ENCODE results near the gene NR5A1. TPM values are rescaled to one million over a fixed set of nuclear protein-coding genes. Genes with fewer than 3 reads are reported as not detected.

Gene NR5A1
- total and polyA plus RNA-seq, 2 of the 13 experiments (the other 11 are each of a cell fraction or from before 2014, with no cell fraction given), result 28.9 to 44.7 TPM

DNA sequence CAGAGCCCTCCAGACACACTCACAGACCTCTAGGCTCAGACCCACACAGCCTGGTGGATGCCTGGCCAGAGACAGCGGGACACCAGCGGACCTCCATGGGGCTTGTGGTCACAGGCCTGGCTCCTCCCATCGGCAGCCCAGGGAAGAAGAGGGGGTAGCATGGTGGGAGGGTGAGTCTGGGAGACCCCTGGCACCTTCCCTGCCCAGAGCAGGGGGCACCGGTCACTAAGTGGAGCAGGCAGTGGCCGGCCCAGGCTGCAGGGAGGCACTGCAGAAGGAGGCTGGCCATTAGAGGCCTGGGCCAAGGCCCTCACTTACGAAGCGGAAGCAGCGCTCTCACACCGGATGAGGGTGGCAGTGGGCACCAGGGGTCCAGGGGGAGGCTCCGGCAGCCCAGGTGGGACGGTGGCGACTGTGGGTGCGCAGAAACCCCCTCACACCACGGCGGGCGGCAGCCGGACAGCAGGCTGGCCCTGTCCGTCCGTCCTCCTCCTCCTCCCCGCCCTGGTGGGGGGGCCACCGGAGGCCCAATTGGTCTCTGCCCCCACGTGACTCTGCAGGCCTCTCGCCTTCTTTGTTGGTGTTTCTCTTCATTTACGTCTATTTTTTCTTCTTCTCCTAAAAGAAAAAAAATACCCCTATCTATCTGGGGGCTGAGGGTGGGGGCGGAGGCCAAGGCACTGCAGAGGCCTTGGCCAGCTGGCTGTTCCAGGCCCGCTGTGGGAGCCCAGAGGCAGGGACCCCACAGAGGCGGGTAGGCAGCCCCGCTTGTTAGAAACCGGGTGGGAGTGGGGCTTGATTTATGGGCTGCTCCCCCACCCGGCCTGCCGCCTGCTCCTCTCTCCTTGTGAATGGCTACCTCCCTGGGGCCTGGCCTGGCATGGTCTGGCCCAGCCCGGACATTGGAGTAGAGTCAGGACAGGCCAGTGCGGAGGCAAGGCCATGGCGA, at the start of gene NR5A1 (continued):
- 0 out of 2 replicates have a peak, but pooled peaks have one; percentile 7 for TF ChIP-seq PPARG (CRISPR knock-in tag; conservative IDR thresholded peaks at IDR 0.05)
- TF ChIP-seq NFYB (CRISPR knock-in tag; IDR thresholded peaks at IDR 0.05), result peak; percentile 66; the same call in 1 of the 2 replicates
- TF ChIP-seq, protein P1, sequence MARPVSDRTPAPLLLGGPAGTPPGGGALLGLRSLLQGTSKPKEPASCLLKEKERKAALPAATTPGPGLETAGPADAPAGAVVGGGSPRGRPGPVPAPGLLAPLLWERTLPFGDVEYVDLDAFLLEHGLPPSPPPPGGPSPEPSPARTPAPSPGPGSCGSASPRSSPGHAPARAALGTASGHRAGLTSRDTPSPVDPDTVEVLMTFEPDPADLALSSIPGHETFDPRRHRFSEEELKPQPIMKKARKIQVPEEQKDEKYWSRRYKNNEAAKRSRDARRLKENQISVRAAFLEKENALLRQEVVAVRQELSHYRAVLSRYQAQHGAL (CRISPR knock-in tag; IDR thresholded peaks at IDR 0.05; ENCODE audit: not compliant biosample characterization), result peak; percentile 17
- TF ChIP-seq ZNF782 (CRISPR knock-in tag; IDR thresholded peaks at IDR 0.05; ENCODE audit: borderline replicate concordance), result peak; percentile 32; the same call in 1 of the 2 replicates
- 0 out of 2 replicates have a peak, but pooled peaks have one; percentile 29 for TF ChIP-seq ZNF33B (CRISPR knock-in tag; IDR thresholded peaks at IDR 0.05)
- TF ChIP-seq, protein P2, sequence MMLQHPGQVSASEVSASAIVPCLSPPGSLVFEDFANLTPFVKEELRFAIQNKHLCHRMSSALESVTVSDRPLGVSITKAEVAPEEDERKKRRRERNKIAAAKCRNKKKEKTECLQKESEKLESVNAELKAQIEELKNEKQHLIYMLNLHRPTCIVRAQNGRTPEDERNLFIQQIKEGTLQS (CRISPR knock-in tag; IDR thresholded peaks at IDR 0.05), result no peak
- 0 out of 2 replicates have a peak, but pooled peaks have one; percentile 65 for TF ChIP-seq ARNT2 (CRISPR knock-in tag; IDR thresholded peaks at IDR 0.05; ENCODE audit: low read depth)
- 0 out of 2 replicates have a peak, but pooled peaks have one; percentile 34 for TF ChIP-seq ZFP36L2 (CRISPR knock-in tag; IDR thresholded peaks at IDR 0.05)
- TF ChIP-seq FOXA3 (CRISPR knock-in tag; IDR thresholded peaks at IDR 0.05), result peak; percentile 13; the same call in 1 of the 2 replicates
- TF ChIP-seq ARHGAP35 (CRISPR knock-in tag; IDR thresholded peaks at IDR 0.05; ENCODE audit: borderline replicate concordance), result peak; percentile 58; the same call in 1 of the 2 replicates
- TF ChIP-seq ZNF350 (CRISPR knock-in tag; IDR thresholded peaks at IDR 0.05; ENCODE audit: borderline replicate concordance, low read depth), result 0 out of 2 replicates have a peak, but pooled peaks have one; percentile 31
- TF ChIP-seq, protein P3, sequence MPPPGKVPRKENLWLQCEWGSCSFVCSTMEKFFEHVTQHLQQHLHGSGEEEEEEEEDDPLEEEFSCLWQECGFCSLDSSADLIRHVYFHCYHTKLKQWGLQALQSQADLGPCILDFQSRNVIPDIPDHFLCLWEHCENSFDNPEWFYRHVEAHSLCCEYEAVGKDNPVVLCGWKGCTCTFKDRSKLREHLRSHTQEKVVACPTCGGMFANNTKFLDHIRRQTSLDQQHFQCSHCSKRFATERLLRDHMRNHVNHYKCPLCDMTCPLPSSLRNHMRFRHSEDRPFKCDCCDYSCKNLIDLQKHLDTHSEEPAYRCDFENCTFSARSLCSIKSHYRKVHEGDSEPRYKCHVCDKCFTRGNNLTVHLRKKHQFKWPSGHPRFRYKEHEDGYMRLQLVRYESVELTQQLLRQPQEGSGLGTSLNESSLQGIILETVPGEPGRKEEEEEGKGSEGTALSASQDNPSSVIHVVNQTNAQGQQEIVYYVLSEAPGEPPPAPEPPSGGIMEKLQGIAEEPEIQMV (CRISPR knock-in tag; IDR thresholded peaks at IDR 0.05; ENCODE audit: low read depth), result peak; percentile 54; the same call in 1 of the 2 replicates
- TF ChIP-seq, protein P4, sequence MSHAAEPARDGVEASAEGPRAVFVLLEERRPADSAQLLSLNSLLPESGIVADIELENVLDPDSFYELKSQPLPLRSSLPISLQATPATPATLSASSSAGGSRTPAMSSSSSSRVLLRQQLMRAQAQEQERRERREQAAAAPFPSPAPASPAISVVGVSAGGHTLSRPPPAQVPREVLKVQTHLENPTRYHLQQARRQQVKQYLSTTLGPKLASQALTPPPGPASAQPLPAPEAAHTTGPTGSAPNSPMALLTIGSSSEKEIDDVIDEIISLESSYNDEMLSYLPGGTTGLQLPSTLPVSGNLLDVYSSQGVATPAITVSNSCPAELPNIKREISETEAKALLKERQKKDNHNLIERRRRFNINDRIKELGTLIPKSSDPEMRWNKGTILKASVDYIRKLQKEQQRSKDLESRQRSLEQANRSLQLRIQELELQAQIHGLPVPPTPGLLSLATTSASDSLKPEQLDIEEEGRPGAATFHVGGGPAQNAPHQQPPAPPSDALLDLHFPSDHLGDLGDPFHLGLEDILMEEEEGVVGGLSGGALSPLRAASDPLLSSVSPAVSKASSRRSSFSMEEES (CRISPR knock-in tag; IDR thresholded peaks at IDR 0.05), result peak; percentile 77
- TF ChIP-seq HOXA9 (CRISPR knock-in tag; IDR thresholded peaks at IDR 0.05; ENCODE audit: borderline replicate concordance), result 0 out of 2 replicates have a peak, but pooled peaks have one; percentile 59
- TF ChIP-seq, protein P5, sequence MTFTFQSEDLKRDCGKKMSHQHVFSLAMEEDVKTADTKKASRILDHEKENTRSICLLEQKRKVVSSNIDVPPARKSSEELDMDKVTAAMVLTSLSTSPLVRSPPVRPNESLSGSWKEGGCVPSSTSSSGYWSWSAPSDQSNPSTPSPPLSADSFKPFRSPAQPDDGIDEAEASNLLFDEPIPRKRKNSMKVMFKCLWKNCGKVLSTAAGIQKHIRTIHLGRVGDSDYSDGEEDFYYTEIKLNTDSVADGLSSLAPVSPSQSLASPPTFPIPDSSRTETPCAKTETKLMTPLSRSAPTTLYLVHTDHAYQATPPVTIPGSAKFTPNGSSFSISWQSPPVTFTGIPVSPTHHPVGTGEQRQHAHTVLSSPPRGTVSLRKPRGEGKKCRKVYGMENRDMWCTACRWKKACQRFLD (CRISPR knock-in tag; IDR thresholded peaks at IDR 0.05; ENCODE audit: borderline replicate concordance), result peak; percentile 85; the same call in 1 of the 2 replicates
- TF ChIP-seq HOXA5 (CRISPR knock-in tag; IDR thresholded peaks at IDR 0.05), result peak; percentile 41
- peak; percentile 52 for TF ChIP-seq KDM2A (CRISPR knock-in tag; IDR thresholded peaks at IDR 0.05; ENCODE audit: borderline replicate concordance, low read depth)
- TF ChIP-seq YY1 (IDR thresholded peaks at IDR 0.05; ENCODE audit: insufficient read depth, insufficient replicate concordance, low read depth, low read length), result no peak
- peak; percentile 35; the same call in 1 of the 2 replicates for TF ChIP-seq TBX3 (IDR thresholded peaks at IDR 0.05; ENCODE audit: borderline replicate concordance)
- TF ChIP-seq ZNF225 (CRISPR knock-in tag; IDR thresholded peaks at IDR 0.05), result peak; percentile 70; the same call in 1 of the 2 replicates
- no peak; the same call in 1 of the 2 replicates for TF ChIP-seq WIZ (CRISPR knock-in tag; IDR thresholded peaks at IDR 0.05)
- TF ChIP-seq DMAP1 (CRISPR knock-in tag; IDR thresholded peaks at IDR 0.05), result peak; percentile 77; the same call in 1 of the 2 replicates
